Trophoblast cell (in vitro differentiated cells and primary cell): Measurements from ENCODE around the gene CUL7.
A peak's percentile ranks its signal among the peaks of the same experiment; 100 is the strongest.

Source experiments
- DNase-seq, 2 donors: peaks; one replicate each; pipeline ENCODE4 v3.0.0-alpha.2; 2016
- H2AFZ ChIP-seq: 2 replicates; pipeline ENCODE4 v1.6.1; 2013; ENCODE audit warnings: low read length, moderate library complexity, mild to moderate bottlenecking; ENCODE audit not compliant: insufficient read depth, poor library complexity
- H2AK5ac ChIP-seq: 2 replicates; pipeline ENCODE4 v1.6.1; 2013; ENCODE audit warnings: mild to moderate bottlenecking, low read length
- H2BK120ac ChIP-seq: 2 replicates; pipeline ENCODE4 v1.6.1; 2013; ENCODE audit warnings: low read length, mild to moderate bottlenecking, moderate library complexity; ENCODE audit not compliant: insufficient read depth, poor library complexity
- H2BK12ac ChIP-seq: 2 replicates; pipeline ENCODE4 v1.6.1; 2013; ENCODE audit warnings: mild to moderate bottlenecking, low read length, moderate library complexity
- H2BK5ac ChIP-seq: 2 replicates; pipeline ENCODE4 v1.6.1; 2013; ENCODE audit warnings: low read length, low read depth, moderate library complexity, mild to moderate bottlenecking; ENCODE audit not compliant: poor library complexity
- H3K14ac ChIP-seq: 2 replicates; pipeline ENCODE4 v1.6.1; 2013; ENCODE audit warnings: mild to moderate bottlenecking, low read length
- H3K18ac ChIP-seq: 2 replicates; pipeline ENCODE4 v1.6.1; 2013; ENCODE audit warnings: mild to moderate bottlenecking, low read length
- H3K23ac ChIP-seq: 2 replicates; pipeline ENCODE4 v1.6.1; 2013; ENCODE audit warnings: low read length
- H3K27ac ChIP-seq: 2 replicates; pipeline ENCODE4 v1.5.1; 2013; ENCODE audit warnings: low read depth, mild to moderate bottlenecking, inconsistent platforms, low read length, moderate library complexity
- H3K27me3 ChIP-seq: 2 replicates; pipeline ENCODE4 v1.6.1; 2013; ENCODE audit warnings: inconsistent platforms, mild to moderate bottlenecking, low read length, moderate library complexity; ENCODE audit not compliant: insufficient read depth
- H3K36me3 ChIP-seq, 2 experiments: 1 replicate in 1 of 2; 2 replicates in 1 of 2; pipeline ENCODE4 v1.6.1; 2013; ENCODE audit warnings: low read length in 2 of 2, mild to moderate bottlenecking in 2 of 2, moderate library complexity in 1 of 2; ENCODE audit not compliant: insufficient read depth in 2 of 2, control insufficient read depth in 1 of 2
- H3K4ac ChIP-seq: 2 replicates; pipeline ENCODE4 v1.6.1; 2013; ENCODE audit warnings: low read depth, mild to moderate bottlenecking, low read length, moderate library complexity
- H3K4me1 ChIP-seq, 2 experiments: 1 replicate in 1 of 2; 2 replicates in 1 of 2; pipeline ENCODE4 v1.6.1; 2013; ENCODE audit warnings: low read length in 2 of 2, mild to moderate bottlenecking in 2 of 2, moderate library complexity in 1 of 2; ENCODE audit not compliant: insufficient read depth in 2 of 2, control insufficient read depth in 1 of 2
- H3K4me2 ChIP-seq: 2 replicates; pipeline ENCODE4 v1.6.1; 2013; ENCODE audit warnings: inconsistent platforms, mild to moderate bottlenecking, low read length, moderate library complexity
- H3K4me3 ChIP-seq: 2 replicates; pipeline ENCODE4 v1.5.1; 2013; ENCODE audit warnings: mild to moderate bottlenecking, low read depth, low read length, inconsistent platforms
- H3K79me1 ChIP-seq: one replicate; pipeline ENCODE4 v1.6.1; 2013; ENCODE audit warnings: low read length
- H3K79me2 ChIP-seq: 2 replicates; pipeline ENCODE4 v1.6.1; 2013; ENCODE audit warnings: low read length, mild to moderate bottlenecking; ENCODE audit not compliant: control insufficient read depth, insufficient read depth, poor library complexity
- H3K9ac ChIP-seq: 2 replicates; pipeline ENCODE4 v1.6.1; 2013; ENCODE audit warnings: mild to moderate bottlenecking, low read length
- H3K9me3 ChIP-seq: 2 replicates; pipeline ENCODE4 v1.6.1; 2013; ENCODE audit warnings: low read depth, mild to moderate bottlenecking, control low read depth, inconsistent platforms, low read length; ENCODE audit not compliant: insufficient read depth
- H4K12ac ChIP-seq: 2 replicates; pipeline ENCODE4 v1.6.1; 2013; ENCODE audit warnings: low read depth, mild to moderate bottlenecking, low read length, moderate library complexity
- H4K8ac ChIP-seq: 2 replicates; pipeline ENCODE4 v1.6.1; 2013; ENCODE audit warnings: low read depth, mild to moderate bottlenecking, low read length, moderate library complexity
- H4K91ac ChIP-seq: one replicate; pipeline ENCODE4 v1.6.1; 2013; ENCODE audit warnings: low read depth, mild to moderate bottlenecking, low read length, moderate library complexity
- WGBS: extraction: QIAGEN DNeasy Blood & Tissue Kit; methylation state at CpG from one replicate; pipeline ENCODE4 v1.1.7; 2013; ENCODE audit warnings: missing lambda C conversion rate; ENCODE audit not compliant: insufficient read length, insufficient coverage; ENCODE audit errors: extremely low coverage; 5-methylcytosine and 5-hydroxymethylcytosine counted together

Gene CUL7

GRCh38 chr6:43091436-43091991 lies 37.9 kb upstream of the CUL7 start:
- Histone ChIP-seq H4K12ac (no peak overlapping the region), H3K79me2 (peaks cover 19% of the 10 kb centered on the region), H2BK120ac (no peak overlapping the region), H4K8ac (no peak overlapping the region), H2AK5ac (no peak overlapping the region), H3K4me3 (no peak overlapping the region), H3K79me1 (peaks cover 16% of the 10 kb centered on the region), H4K91ac (no peak overlapping the region), H3K4me1 (peaks cover 46 to 55% of the 10 kb centered on the region in 2 experiments), H3K9ac (no peak overlapping the region), H3K36me3 (peaks cover 0 to 3% of the 10 kb centered on the region in 2 experiments), H3K4ac (peak overlapping the region; percentile 44), H3K23ac (no peak overlapping the region), H3K27me3 (no peaks in the 10 kb centered on the region), H2BK5ac (no peak overlapping the region), H3K27ac (no peak overlapping the region), H3K4me2 (no peak overlapping the region), H2BK12ac (no peak overlapping the region), H2AFZ (no peak overlapping the region), H3K9me3 (no peaks in the 10 kb centered on the region), H3K18ac (no peak overlapping the region), H3K14ac (no peak overlapping the region)
- no peak for DNase-seq
- no CpG with 5 or more reads among the region's 10 CpGs for whole genome bisulfite sequencing

GRCh38 chr6:43091020-43091419 lies 37.4 kb upstream of the CUL7 start:
- H3K4ac ChIP-seq, result peak overlapping the region; percentile 42
- H2BK12ac ChIP-seq, result peak overlapping the region; percentile 44

GRCh38 chr6:43090559-43090956 lies 36.9 kb upstream of the CUL7 start:
- H3K79me2 ChIP-seq, result peaks cover 24% of the 10 kb centered on the region

More at GRCh38 chr6:43091020-43091419, 37.4 kb upstream of the CUL7 start:
- peaks cover 41 to 53% of the 10 kb centered on the region in 2 experiments for H3K4me1 ChIP-seq
- H2BK120ac ChIP-seq, result no peak overlapping the region
- H3K18ac ChIP-seq, result peak overlapping the region; percentile 42
- H3K23ac ChIP-seq, result no peak overlapping the region
- no peak for DNase-seq
- H3K9ac ChIP-seq, result no peak overlapping the region
- H2BK5ac ChIP-seq, result no peak overlapping the region
- H3K79me2 ChIP-seq, result peaks cover 24% of the 10 kb centered on the region
- no peak overlapping the region for H3K4me3 ChIP-seq
- no peak overlapping the region for H4K8ac ChIP-seq
- H3K79me1 ChIP-seq, result peaks cover 12% of the 10 kb centered on the region
- H4K12ac ChIP-seq, result no peak overlapping the region
- peaks cover 0 to 3% of the 10 kb centered on the region in 2 experiments for H3K36me3 ChIP-seq
- WGBS, result no CpG with 5 or more reads among the region's 5 CpGs
- H3K4me2 ChIP-seq, result no peak overlapping the region
- H3K27me3 ChIP-seq, result no peaks in the 10 kb centered on the region
- H2AK5ac ChIP-seq, result no peak overlapping the region
- H4K91ac ChIP-seq, result no peak overlapping the region
- no peak overlapping the region for H2AFZ ChIP-seq
- H3K9me3 ChIP-seq, result no peaks in the 10 kb centered on the region
- H3K27ac ChIP-seq, result no peak overlapping the region
- H3K14ac ChIP-seq, result no peak overlapping the region

GRCh38 chr6:43089874-43090558 lies 36.4 kb upstream of the CUL7 start:
- Histone ChIP-seq H4K8ac (peak overlapping the region; percentile 11), H3K4me3 (no peak overlapping the region), H3K27me3 (no peaks in the 10 kb centered on the region), H4K12ac (no peak overlapping the region), H2BK120ac (no peak overlapping the region), H3K18ac (peak overlapping the region; percentile 73), H3K4me2 (peak overlapping the region; percentile 37), H3K9ac (no peak overlapping the region), H2AFZ (no peak overlapping the region), H3K79me1 (peaks cover 9% of the 10 kb centered on the region), H2BK5ac (peak overlapping the region; percentile 4), H3K23ac (no peak overlapping the region), H2BK12ac (no peak overlapping the region), H2AK5ac (no peak overlapping the region), H3K14ac (peak overlapping the region; percentile 20), H3K27ac (peak overlapping the region; percentile 70), H3K4me1 (peaks cover 34 to 47% of the 10 kb centered on the region in 2 experiments), H3K4ac (peak overlapping the region; percentile 42), H3K9me3 (no peaks in the 10 kb centered on the region), H4K91ac (peak overlapping the region; percentile 7), H3K36me3 (peaks cover 0 to 3% of the 10 kb centered on the region in 2 experiments), H3K79me2 (peaks cover 28% of the 10 kb centered on the region)
- DNase-seq, result no peak
- WGBS, result no CpG with 5 or more reads among the region's 8 CpGs

More at GRCh38 chr6:43090559-43090956, 36.9 kb upstream of the CUL7 start:
- Histone ChIP-seq H3K23ac (no peak overlapping the region), H4K8ac (no peak overlapping the region), H3K9ac (no peak overlapping the region), H3K9me3 (no peaks in the 10 kb centered on the region), H4K12ac (no peak overlapping the region), H3K4me1 (peaks cover 38 to 50% of the 10 kb centered on the region in 2 experiments), H3K18ac (peak overlapping the region; percentile 42), H3K27ac (peak overlapping the region; percentile 70), H2AFZ (no peak overlapping the region), H3K4ac (peak overlapping the region; percentile 42), H3K27me3 (no peaks in the 10 kb centered on the region), H2AK5ac (no peak overlapping the region), H2BK120ac (no peak overlapping the region), H2BK12ac (peak overlapping the region; percentile 44), H3K4me2 (peak overlapping the region; percentile 37), H2BK5ac (peak overlapping the region; percentile 4), H4K91ac (no peak overlapping the region), H3K4me3 (no peak overlapping the region), H3K14ac (no peak overlapping the region), H3K79me1 (peaks cover 9% of the 10 kb centered on the region), H3K36me3 (peaks cover 0 to 3% of the 10 kb centered on the region in 2 experiments)
- no peak for DNase-seq
- WGBS, result no CpG with 5 or more reads among the region's 2 CpGs
